IMR-90 (cell line): ENCODE measurements around the gene EXOC6B. TPM values are rescaled to one million over a fixed set of nuclear protein-coding genes. Genes with fewer than 3 reads are reported as not detected.

Experiments
- ATAC-seq: fragments of 200-7000 bp; cut with Tn5 transposase; 2 replicates; pipeline ENCODE4 v1.9.1; 2020; ENCODE audit warnings: low read depth, mild to moderate bottlenecking, moderate library complexity
- BruUV-seq: library from RNA; stranded (reverse); fragments of 400-500 nt; replicated peaks from 2 replicates; lab custom pipeline; 2021; lab: Mats Ljungman, UMichigan
- CTCF ChIA-PET: fragments of 300-600 bp; formaldehyde crosslinking; extraction: SDS; loops from one replicate; lab custom pipeline; 2021; ENCODE audit warnings: antibody characterized with exemption; lab: Yijun Ruan, JAX
- POLR2A ChIA-PET: fragments of 300-600 bp; sonication (Branson Sonifier 250); formaldehyde crosslinking; loops from one replicate; lab custom pipeline; 2022; ENCODE audit warnings: antibody characterized with exemption; ENCODE audit not compliant: unreplicated experiment; lab: Charles Lee
- DNase-seq: peaks from one replicate; pipeline ENCODE4 v3.0.0; 2013
- H2AFZ ChIP-seq: replicated peaks from 2 replicates; pipeline ENCODE3; 2013; ENCODE audit warnings: low read length, mild to moderate bottlenecking; ENCODE audit not compliant: poor library complexity
- H2AK5ac ChIP-seq: 2 replicates; pipeline ENCODE4 v1.6.1; 2013; ENCODE audit warnings: low read depth, low read length, inconsistent platforms
- H2AK9ac ChIP-seq: replicated peaks from 2 replicates; pipeline ENCODE3; 2013; ENCODE audit warnings: mild to moderate bottlenecking, low read depth, low read length, moderate library complexity; ENCODE audit not compliant: poor library complexity
- H2BK120ac ChIP-seq: 2 replicates; pipeline ENCODE4 v1.6.1; 2013; ENCODE audit warnings: low read depth, low read length, inconsistent platforms
- H2BK15ac ChIP-seq: 3 replicates; pipeline ENCODE4 v1.6.1; 2013; ENCODE audit warnings: low read depth, low read length, inconsistent platforms
- H2BK20ac ChIP-seq: 2 replicates; pipeline ENCODE4 v1.6.1; 2013; ENCODE audit warnings: low read depth, mild to moderate bottlenecking, inconsistent platforms, low read length, moderate library complexity
- H2BK5ac ChIP-seq: 2 replicates; pipeline ENCODE4 v1.6.1; 2013; ENCODE audit warnings: mild to moderate bottlenecking, low read depth, low read length, inconsistent platforms; ENCODE audit not compliant: poor library complexity, severe bottlenecking
- H3K14ac ChIP-seq: replicated peaks from 2 replicates; pipeline ENCODE4 v1.6.1; 2013; ENCODE audit warnings: low read depth, low read length, inconsistent platforms
- H3K18ac ChIP-seq: 2 replicates; pipeline ENCODE4 v1.6.1; 2013; ENCODE audit warnings: low read depth, low read length, control low read depth
- H3K23ac ChIP-seq: 2 replicates; pipeline ENCODE4 v1.6.1; 2013; ENCODE audit warnings: low read depth, low read length, inconsistent platforms
- H3K27ac ChIP-seq: 2 replicates; pipeline ENCODE4 v1.5.1; 2013; ENCODE audit warnings: mild to moderate bottlenecking, control low read depth, low read length; ENCODE audit not compliant: insufficient read depth
- H3K27me3 ChIP-seq: 2 replicates; pipeline ENCODE4 v1.6.1; 2013; ENCODE audit warnings: low read length; ENCODE audit not compliant: control insufficient read depth, insufficient read depth
- H3K36me3 ChIP-seq: 2 replicates; pipeline ENCODE4 v1.6.1; 2013; ENCODE audit warnings: low read length, mixed read lengths; ENCODE audit not compliant: control insufficient read depth, insufficient read depth
- H3K4ac ChIP-seq: 2 replicates; pipeline ENCODE4 v1.6.1; 2013; ENCODE audit warnings: low read depth, low read length, inconsistent platforms
- H3K4me1 ChIP-seq: 2 replicates; pipeline ENCODE4 v1.6.1; 2013; ENCODE audit warnings: low read length, mixed read lengths; ENCODE audit not compliant: control insufficient read depth, insufficient read depth
- H3K4me2 ChIP-seq: 2 replicates; pipeline ENCODE4 v1.6.1; 2013; ENCODE audit warnings: low read depth, mild to moderate bottlenecking, control low read depth, low read length, moderate library complexity
- H3K4me3 ChIP-seq: 2 replicates; pipeline ENCODE4 v1.5.1; 2013; ENCODE audit warnings: low read depth, mild to moderate bottlenecking, control low read depth, low read length, moderate library complexity; ENCODE audit not compliant: insufficient read depth
- H3K56ac ChIP-seq: 2 replicates; pipeline ENCODE4 v1.6.1; 2013; ENCODE audit warnings: low read length, inconsistent platforms; ENCODE audit not compliant: insufficient read depth; ENCODE audit errors: extremely low read depth
- H3K79me1 ChIP-seq, 2 experiments: 2 replicates each; pipeline ENCODE4 v1.6.1; 2013; ENCODE audit warnings: low read length in 2 of 2, inconsistent platforms in 1 of 2, low read depth in 1 of 2
- H3K9ac ChIP-seq: 2 replicates; pipeline ENCODE4 v1.6.1; 2013; ENCODE audit warnings: low read depth, low read length, control low read depth
- H3K9me1 ChIP-seq: 2 replicates; pipeline ENCODE4 v1.6.1; 2013; ENCODE audit warnings: low read length, inconsistent platforms; ENCODE audit not compliant: insufficient read depth
- H3K9me3 ChIP-seq: 2 replicates; pipeline ENCODE4 v1.6.1; 2013; ENCODE audit warnings: low read length; ENCODE audit not compliant: control insufficient read depth, insufficient read depth
- H4K20me1 ChIP-seq: 2 replicates; pipeline ENCODE4 v1.6.1; 2013; ENCODE audit warnings: low read length, inconsistent platforms; ENCODE audit not compliant: insufficient read depth
- H4K5ac ChIP-seq: 2 replicates; pipeline ENCODE4 v1.6.1; 2013; ENCODE audit warnings: mild to moderate bottlenecking, low read depth, low read length, control low read depth
- H4K8ac ChIP-seq, 2 experiments: 2 replicates each; pipeline ENCODE4 v1.6.1; 2013; ENCODE audit warnings: low read depth in 2 of 2, low read length in 2 of 2, control low read depth in 1 of 2, inconsistent platforms in 1 of 2
- H4K91ac ChIP-seq: 2 replicates; pipeline ENCODE4 v1.6.1; 2013; ENCODE audit warnings: low read depth, low read length, inconsistent platforms; ENCODE audit not compliant: insufficient read depth
- MAZ ChIP-seq: IDR thresholded peaks from 2 replicates; pipeline ENCODE4 v1.6.1; 2012; ENCODE audit warnings: low read depth, mild to moderate bottlenecking, low read length, improper control_type of control experiment, moderate library complexity, borderline replicate concordance
- WGBS, 2 experiments: methylation state at CpG; one replicate each; pipeline versions ENCODE4 v1.1.5 to v1.1.7; 2013; ENCODE audit warnings: missing lambda C conversion rate in 2 of 2; ENCODE audit not compliant: insufficient read length in 1 of 2; ENCODE audit errors: extremely low coverage in 2 of 2; 5-methylcytosine and 5-hydroxymethylcytosine counted together
- dilution Hi-C: fragments of 300-500 bp; cut with HindIII; formaldehyde crosslinking; loops from one replicate; pipeline ENCODE4 v1.14.3; 2018; ENCODE audit warnings: low sequenced_read_pairs; ENCODE audit not compliant: unreplicated experiment
- in situ Hi-C: fragments of 300-500 bp; cut with MboI; formaldehyde crosslinking; loops from 3 replicates; pipeline ENCODE4 v1.14.3; 2019; ENCODE audit warnings: low sequenced_read_pairs, inconsistent platforms, mixed read lengths
- intact Hi-C: fragments of 100-400 bp; cut with micrococcal nuclease; formaldehyde crosslinking; loops from 2 replicates; pipeline ENCODE4 v1.10.0; 2022
- polyA plus RNA-seq, 3 experiments: library from polyadenylated mRNA; depleted of rRNA; stranded (reverse); fragments of >200 nt; gene quantifications; 2 replicates each; pipeline ENCODE4 v1.2.3, GENCODE V29; 2012; ENCODE audit warnings: low replicate concordance in 1 of 3
- total RNA-seq: library from RNA; depleted of rRNA; stranded (reverse); fragments of >200 nt; gene quantifications from 2 replicates; pipeline ENCODE4 v1.2.3, GENCODE V29; 2012

Gene EXOC6B
- total and polyA plus RNA-seq, 2 of the 4 experiments (the other 2 are of a cell fraction): 10.2 to 29.4 TPM

DNA sequence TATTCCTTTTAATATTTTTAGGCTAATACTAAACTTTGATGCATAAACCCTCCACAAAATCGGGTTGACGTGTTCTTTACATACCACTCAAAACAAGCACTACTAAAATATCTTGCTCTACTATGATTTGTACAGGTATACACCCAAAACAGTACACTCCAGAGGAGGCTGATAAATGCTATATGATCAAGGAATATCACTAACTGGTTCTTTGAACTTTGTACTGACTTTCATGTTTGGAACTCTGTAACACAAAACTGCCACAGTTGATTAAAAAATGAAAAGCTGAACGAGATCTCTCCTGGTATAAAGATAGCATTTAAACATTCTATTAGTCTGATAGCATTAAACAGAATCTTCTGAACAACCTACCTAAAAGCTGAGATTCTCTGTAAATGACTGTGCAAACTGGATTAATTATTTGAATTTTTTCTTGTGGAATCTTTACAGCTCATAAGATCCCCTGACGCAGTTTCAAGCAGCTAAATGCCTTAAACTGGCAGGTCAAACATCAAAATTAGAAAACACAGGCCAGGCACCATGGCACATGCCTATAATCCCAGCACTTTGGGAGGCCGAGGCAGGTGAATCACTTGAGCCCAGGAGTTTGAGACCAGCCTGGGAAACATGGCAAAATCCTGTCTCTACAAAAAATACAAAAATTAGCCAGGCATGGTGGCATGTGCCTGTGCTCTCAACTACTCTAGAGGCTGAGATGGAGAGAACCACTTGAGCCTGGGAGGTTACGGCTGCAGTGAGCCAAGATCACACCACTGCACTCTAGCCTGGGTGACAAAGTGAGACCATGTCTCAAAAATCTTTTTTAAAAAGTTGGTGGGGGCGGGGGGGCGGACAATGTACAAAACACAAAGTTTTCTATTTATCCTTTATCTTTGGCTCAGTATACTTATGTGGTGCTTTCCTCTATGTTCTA lies 150.6 kb downstream of the EXOC6B start:
- H3K4me2 ChIP-seq: no peak overlapping the region
- POLR2A ChIA-PET: no interaction called here

More for the DNA sequence above, 150.6 kb downstream of the EXOC6B start:
- ATAC-seq (no peak), DNase-seq (no peak)
- Histone ChIP-seq H3K27me3 (no peaks in the 10 kb centered on the region), H3K4me1 (peaks cover 4% of the 10 kb centered on the region), H2AK9ac (no peak overlapping the region), H2BK5ac (no peak overlapping the region), H3K56ac (no peak overlapping the region), H2BK15ac (no peak overlapping the region), H3K4me3 (no peak overlapping the region), H3K14ac (no peak overlapping the region), H3K36me3 (no peaks in the 10 kb centered on the region), H4K20me1 (no peaks in the 10 kb centered on the region), H3K23ac (no peak overlapping the region), H3K4ac (no peak overlapping the region), H3K9ac (no peak overlapping the region), H3K27ac (no peak overlapping the region), H3K9me1 (no peaks in the 10 kb centered on the region), H2AK5ac (no peak overlapping the region), H4K91ac (no peak overlapping the region), H4K5ac (no peak overlapping the region), H3K18ac (no peak overlapping the region), H2AFZ (no peak overlapping the region), H2BK20ac (no peak overlapping the region), H2BK120ac (no peak overlapping the region), H3K79me1 (peaks cover 3 to 12% of the 10 kb centered on the region in 2 experiments; a peak in 2 of 4 replicates), H4K8ac (no peak overlapping the region), H3K9me3 (no peaks in the 10 kb centered on the region)
- BruUV-seq: no TSS peak
- dilution Hi-C loops (no loop called here), in situ Hi-C loops (no loop called here), intact Hi-C loops (no loop called here)
- CTCF ChIA-PET: interaction anchor here (0.6 kb wide), 1 partner anchor 845 kb away, joined by 3 read pairs; no protein-coding TSS in a partner anchor
- TF ChIP-seq MAZ: no peak
- WGBS, 2 experiments: 100% methylated on average over 2 of the region's 8 CpGs; no CpG with 5 or more reads in 1 of the 2 experiments
